GM21447 (cell line): Measurements from ENCODE around the gene SPOCK1.
"Not testable (repeated sequence)": the region's sequence is repeated elsewhere in the genome, so short reads cannot be mapped to it uniquely, and the experiment has no call there.

Experiments used
- ATAC-seq: cut with Tn5 transposase; IDR thresholded peaks from one replicate; pipeline ENCODE4 v1.9.1; 2021; ENCODE audit not compliant: unreplicated experiment

The SPOCK1 gene

GRCh38 chr5:137498736-137499505 lies at the start of gene SPOCK1:
Gene SPOCK1 (minus strand): TSS chr5:137499326.
- peak; percentile 63 for ATAC-seq

GRCh38 chr5:137545956-137546355 lies 46.8 kb upstream of the SPOCK1 start:
- ATAC-seq: no peak

- ATAC-seq: not testable (repeated sequence)
Measured at GRCh38 chr5:137535449-137535848, 36.3 kb upstream of the SPOCK1 start.

- no peak for ATAC-seq
Measured at GRCh38 chr5:137533963-137534362, 34.8 kb upstream of the SPOCK1 start.

- ATAC-seq: no peak
Measured at GRCh38 chr5:137531266-137531665, 32.1 kb upstream of the SPOCK1 start.

- no peak for ATAC-seq
Measured at GRCh38 chr5:137521246-137521645, 22.1 kb upstream of the SPOCK1 start.

- no peak for ATAC-seq
Measured at GRCh38 chr5:137516961-137517360, 17.8 kb upstream of the SPOCK1 start.

GRCh38 chr5:137516251-137516797 lies 17.2 kb upstream of the SPOCK1 start:
- ATAC-seq: no peak

- ATAC-seq: no peak
Measured at GRCh38 chr5:137515238-137515637, 16.1 kb upstream of the SPOCK1 start.

GRCh38 chr5:137510671-137511070 lies 11.5 kb upstream of the SPOCK1 start:
- no peak for ATAC-seq

- ATAC-seq: no peak
Measured at GRCh38 chr5:137507150-137507549, 8.0 kb upstream of the SPOCK1 start.

GRCh38 chr5:137506296-137506695 lies 7.2 kb upstream of the SPOCK1 start:
- no peak for ATAC-seq

GRCh38 chr5:137504916-137505315 lies 5.8 kb upstream of the SPOCK1 start:
- no peak for ATAC-seq

GRCh38 chr5:137503456-137503855 lies 4.3 kb upstream of the SPOCK1 start:
- ATAC-seq: no peak

GRCh38 chr5:137502632-137503031 lies 3.5 kb upstream of the SPOCK1 start:
- no peak for ATAC-seq

- no peak for ATAC-seq
Measured at GRCh38 chr5:137501846-137502406, 2.8 kb upstream of the SPOCK1 start.

GRCh38 chr5:137501226-137501625 lies 2.1 kb upstream of the SPOCK1 start:
- no peak for ATAC-seq

- no peak for ATAC-seq
Measured at GRCh38 chr5:137500615-137501225, 1.6 kb upstream of the SPOCK1 start.

GRCh38 chr5:137499506-137499847 lies 351 bp upstream of the SPOCK1 start:
- ATAC-seq: not testable (repeated sequence)

GRCh38 chr5:137498301-137498735 lies 808 bp downstream of the SPOCK1 start:
- ATAC-seq: no peak

GRCh38 chr5:137497396-137498290 lies 1.5 kb downstream of the SPOCK1 start:
- ATAC-seq: no peak
